OCI-LY7 (cell line): ENCODE results near the gene CSRNP3. TPM values are rescaled to one million over a fixed set of nuclear protein-coding genes. Genes with fewer than 3 reads are reported as not detected.

Experiments
- BruUV-seq: library from RNA; stranded (reverse); fragments of 400-500 nt; replicated peaks from 2 replicates; lab custom pipeline; 2021; lab: Mats Ljungman, UMichigan
- CTCF ChIA-PET: fragments of 300-600 bp; sonication (Branson Sonifier 250); formaldehyde crosslinking; loops from one replicate; lab custom pipeline; 2022; ENCODE audit warnings: antibody characterized with exemption; ENCODE audit not compliant: unreplicated experiment; lab: Charles Lee
- POLR2A ChIA-PET: fragments of 300-600 bp; sonication (Branson Sonifier 250); formaldehyde crosslinking; loops from one replicate; lab custom pipeline; 2022; ENCODE audit warnings: antibody characterized with exemption; lab: Charles Lee
- DNase-seq: peaks from one replicate; pipeline ENCODE4 v3.0.0-alpha.2; 2015; ENCODE audit warnings: low spot score
- H2AFZ ChIP-seq: fragments of 200-600 bp; sonication (generic), shearing (Covaris generic); 2 replicates; pipeline ENCODE4 v1.6.1; 2014; ENCODE audit warnings: mild to moderate bottlenecking, antibody characterized with exemption, low read length, moderate library complexity
- H3K27ac ChIP-seq: fragments of 200-600 bp; sonication (generic); 2 replicates; pipeline ENCODE4 v1.5.1; 2014; ENCODE audit warnings: mixed run types, low read depth, mild to moderate bottlenecking, moderate library complexity, low read length, inconsistent platforms; ENCODE audit not compliant: poor library complexity, severe bottlenecking
- H3K36me3 ChIP-seq: fragments of 200-600 bp; sonication (generic); 2 replicates; pipeline ENCODE4 v1.6.1; 2014; ENCODE audit warnings: mild to moderate bottlenecking, antibody characterized with exemption, low read length, moderate library complexity, mixed read lengths; ENCODE audit not compliant: insufficient read depth
- H3K4me1 ChIP-seq: fragments of 200-600 bp; sonication (generic); 2 replicates; pipeline ENCODE4 v1.5.1; 2014; ENCODE audit warnings: mild to moderate bottlenecking, low read length; ENCODE audit not compliant: insufficient read depth, poor library complexity, severe bottlenecking
- H3K4me2 ChIP-seq: fragments of 200-600 bp; sonication (generic); 2 replicates; pipeline ENCODE4 v1.6.1; 2014; ENCODE audit warnings: mild to moderate bottlenecking, low read length
- H3K4me3 ChIP-seq: fragments of 200-600 bp; sonication (generic); 2 replicates; pipeline ENCODE4 v1.5.1; 2014; ENCODE audit warnings: mild to moderate bottlenecking, low read depth, low read length; ENCODE audit not compliant: poor library complexity, severe bottlenecking
- H3K79me2 ChIP-seq: fragments of 200-600 bp; sonication (generic); 2 replicates; pipeline ENCODE4 v1.6.1; 2016; ENCODE audit warnings: low read depth, mild to moderate bottlenecking, low read length, moderate library complexity, mixed read lengths; ENCODE audit not compliant: insufficient read depth
- H3K9me2 ChIP-seq: fragments of 200-600 bp; sonication (generic); 2 replicates; pipeline ENCODE4 v1.6.1; 2016; ENCODE audit warnings: mild to moderate bottlenecking, low read length, mixed read lengths; ENCODE audit not compliant: insufficient read depth
- H3K9me3 ChIP-seq: fragments of 200-600 bp; sonication (generic); 2 replicates; pipeline ENCODE4 v1.6.1; 2014; ENCODE audit warnings: mild to moderate bottlenecking, mixed run types, low read length, mixed read lengths
- H4K20me1 ChIP-seq: fragments of 200-600 bp; sonication (generic); 2 replicates; pipeline ENCODE4 v1.6.1; 2014; ENCODE audit warnings: mild to moderate bottlenecking, antibody characterized with exemption, low read length, moderate library complexity, mixed read lengths; ENCODE audit not compliant: insufficient read depth
- CTCF ChIP-seq: fragments of 200-600 bp; sonication (generic); conservative IDR thresholded peaks from 2 replicates; pipeline ENCODE4 v1.5.1; 2014; ENCODE audit warnings: mild to moderate bottlenecking, antibody characterized with exemption, low read length, moderate library complexity, mixed read lengths
- EZH2phosphoT487 ChIP-seq: fragments of 200-600 bp; sonication (generic); IDR thresholded peaks from 2 replicates; pipeline ENCODE4 v1.6.1; 2018; ENCODE audit warnings: low read depth, borderline replicate concordance, mild to moderate bottlenecking, mixed run types, antibody characterized with exemption, low read length, moderate library complexity, mixed read lengths
- intact Hi-C: fragments of 100-400 bp; cut with micrococcal nuclease; formaldehyde crosslinking; loops from one replicate; pipeline ENCODE4 v1.10.0; 2022; ENCODE audit not compliant: unreplicated experiment
- total RNA-seq, 2 experiments: library from RNA; depleted of rRNA in 1 of 2; stranded (reverse); fragments of >200 nt in 1 of 2; shearing (Covaris generic) in 1 of 2; gene quantifications; 2 replicates each; pipeline ENCODE4 v1.2.3, GENCODE V29; 2014 to 2022

The CSRNP3 gene
- total RNA-seq, 2 experiments from 2014 or later = 0.44 to 1.4 TPM

GRCh38 chr2:165640247-165640929, 170.9 kb downstream of the CSRNP3 start:
- no peaks in the 10 kb centered on the region for H4K20me1 ChIP-seq
- DNase-seq = no peak
- no peaks in the 10 kb centered on the region for H3K4me1 ChIP-seq
- H3K4me2 ChIP-seq = no peak overlapping the region
- TF ChIP-seq CTCF = no peak
- no peak for TF ChIP-seq EZH2phosphoT487
- no peak overlapping the region for H3K27ac ChIP-seq
- no peaks in the 10 kb centered on the region for H3K36me3 ChIP-seq
- POLR2A ChIA-PET = interaction anchor here (0.8 to 1.1 kb wide), 5 partner anchors 8 to 52 kb away, joined by 3 to 5 read pairs (median 3); no protein-coding TSS in a partner anchor
- CTCF ChIA-PET = no interaction called here
- no peak overlapping the region for H3K4me3 ChIP-seq
- intact Hi-C loops = no loop called here
- H2AFZ ChIP-seq = no peak overlapping the region
- H3K9me3 ChIP-seq = no peaks in the 10 kb centered on the region
- no peaks in the 10 kb centered on the region for H3K79me2 ChIP-seq
- H3K9me2 ChIP-seq = no peaks in the 10 kb centered on the region
- no TSS peak for BruUV-seq

- TF ChIP-seq CTCF (no peak), EZH2phosphoT487 (no peak)
- ChIA-PET CTCF (no interaction called here), POLR2A (no interaction called here)
- H4K20me1 ChIP-seq = no peaks in the 10 kb centered on the region
- H2AFZ ChIP-seq = no peak overlapping the region
- intact Hi-C loops = no loop called here
- no peak overlapping the region for H3K27ac ChIP-seq
- BruUV-seq = no TSS peak
- H3K4me2 ChIP-seq = no peak overlapping the region
- no peaks in the 10 kb centered on the region for H3K4me1 ChIP-seq
- H3K79me2 ChIP-seq = no peaks in the 10 kb centered on the region
- no peaks in the 10 kb centered on the region for H3K9me3 ChIP-seq
- DNase-seq = no peak
- no peak overlapping the region for H3K4me3 ChIP-seq
- no peaks in the 10 kb centered on the region for H3K36me3 ChIP-seq
- H3K9me2 ChIP-seq = no peaks in the 10 kb centered on the region
Measured at GRCh38 chr2:165645930-165646831, 176.7 kb downstream of the CSRNP3 start.
